ENCODE measurements around the gene ADGRA3. TPM values are rescaled to one million over a fixed set of nuclear protein-coding genes. Genes with fewer than 3 reads are reported as not detected.

ADGRA3 gene
- total RNA-seq, 2 donors from 2014 or later: 51.8 to 54.9 TPM

GRCh38 chr4:22514481-22514880 lies 1.4 kb downstream of the ADGRA3 start:
- Histone ChIP-seq H3K36me3 (ENCODE audit: control insufficient read depth, insufficient read depth, low read length) (no peaks in the 10 kb centered on the region), H3K9me3 (ENCODE audit: control insufficient read depth, low read length) (no peaks in the 10 kb centered on the region), H3K9ac (ENCODE audit: extremely low read depth, low read length, poor library complexity, severe bottlenecking) (peak overlapping the region; percentile 64), H3K4me3 (ENCODE audit: low read length) (peak overlapping the region; percentile 91), H3K27me3 (ENCODE audit: control insufficient read depth, insufficient read depth, low read length, poor library complexity, severe bottlenecking) (no peaks in the 10 kb centered on the region), H3K27ac (ENCODE audit: low read depth, low read length) (no peak overlapping the region), H3K4me1 (ENCODE audit: control insufficient read depth, insufficient read depth, low read length) (peaks cover 5% of the 10 kb centered on the region)
- H3K9me3 Mint-ChIP-seq: peaks cover 3% of the 10 kb centered on the region
- WGBS, 2 experiments (ENCODE audit: insufficient coverage in 1 of 2, insufficient read length in 1 of 2): 0 to 4% methylated on average over 6 to 8 of the region's 8 CpGs
- peak overlapping the region; percentile 95 for H3K4me3 Mint-ChIP-seq
- peaks cover 2% of the 10 kb centered on the region for H3K36me3 Mint-ChIP-seq (ENCODE audit: low read depth)
- no peak for DNase-seq
- H3K4me1 Mint-ChIP-seq: peaks cover 14% of the 10 kb centered on the region
- H3K27ac Mint-ChIP-seq: peak overlapping the region; percentile 99
- no peaks in the 10 kb centered on the region for H3K27me3 Mint-ChIP-seq (ENCODE audit: insufficient read depth)
- TF ChIP-seq CTCF (conservative IDR thresholded peaks at IDR 0.05): no peak

GRCh38 chr4:22514001-22514400 lies 1.9 kb downstream of the ADGRA3 start:
- no peak for TF ChIP-seq CTCF (conservative IDR thresholded peaks at IDR 0.05)
- no peak overlapping the region for H3K27ac ChIP-seq (ENCODE audit: low read depth, low read length)
- 57 to 87% methylated on average over 3 to 6 of the region's 6 CpGs for WGBS, 2 experiments (ENCODE audit: insufficient coverage in 1 of 2, insufficient read length in 1 of 2)
- no peaks in the 10 kb centered on the region for H3K27me3 ChIP-seq (ENCODE audit: control insufficient read depth, insufficient read depth, low read length, poor library complexity, severe bottlenecking)
- Mint-ChIP-seq H3K9me3 (peaks cover 3% of the 10 kb centered on the region), H3K4me3 (peak overlapping the region; percentile 95), H3K27ac (no peak overlapping the region), H3K36me3 (ENCODE audit: low read depth) (peaks cover 2% of the 10 kb centered on the region), H3K27me3 (ENCODE audit: insufficient read depth) (no peaks in the 10 kb centered on the region), H3K4me1 (peaks cover 14% of the 10 kb centered on the region)
- no peaks in the 10 kb centered on the region for H3K36me3 ChIP-seq (ENCODE audit: control insufficient read depth, insufficient read depth, low read length)
- H3K4me3 ChIP-seq (ENCODE audit: low read length): peak overlapping the region; percentile 91
- no peak for DNase-seq
- H3K9me3 ChIP-seq (ENCODE audit: control insufficient read depth, low read length): no peaks in the 10 kb centered on the region
- H3K4me1 ChIP-seq (ENCODE audit: control insufficient read depth, insufficient read depth, low read length): peaks cover 5% of the 10 kb centered on the region
- peak overlapping the region; percentile 64 for H3K9ac ChIP-seq (ENCODE audit: extremely low read depth, low read length, poor library complexity, severe bottlenecking)

GRCh38 chr4:22512306-22512705 lies 3.6 kb downstream of the ADGRA3 start:
- Histone ChIP-seq H3K4me1 (ENCODE audit: control insufficient read depth, insufficient read depth, low read length) (peaks cover 9% of the 10 kb centered on the region), H3K27ac (ENCODE audit: low read depth, low read length) (no peak overlapping the region), H3K9me3 (ENCODE audit: control insufficient read depth, low read length) (no peaks in the 10 kb centered on the region), H3K9ac (ENCODE audit: extremely low read depth, low read length, poor library complexity, severe bottlenecking) (no peak overlapping the region), H3K27me3 (ENCODE audit: control insufficient read depth, insufficient read depth, low read length, poor library complexity, severe bottlenecking) (no peaks in the 10 kb centered on the region), H3K36me3 (ENCODE audit: control insufficient read depth, insufficient read depth, low read length) (no peaks in the 10 kb centered on the region), H3K4me3 (ENCODE audit: low read length) (no peak overlapping the region)
- Mint-ChIP-seq H3K9me3 (no peaks in the 10 kb centered on the region), H3K27me3 (ENCODE audit: insufficient read depth) (no peaks in the 10 kb centered on the region), H3K27ac (no peak overlapping the region), H3K4me1 (peaks cover 28% of the 10 kb centered on the region), H3K36me3 (ENCODE audit: low read depth) (peaks cover 2% of the 10 kb centered on the region), H3K4me3 (no peak overlapping the region)
- WGBS, 2 experiments (ENCODE audit: insufficient coverage in 1 of 2, insufficient read length in 1 of 2): 91 to 95% methylated on average over 2 of the region's 2 CpGs
- no peak for DNase-seq
- TF ChIP-seq CTCF (conservative IDR thresholded peaks at IDR 0.05): no peak
